OCI-LY1 (cell line): ENCODE measurements around the gene MED25.

ENCODE experiments used
- H2AFZ ChIP-seq: fragments of 200-600 bp; sonication (generic), shearing (Covaris generic); 2 replicates; pipeline ENCODE4 v1.6.0; 2014; ENCODE audit warnings: antibody characterized with exemption, mild to moderate bottlenecking, low read length
- H3F3A ChIP-seq: fragments of 200-600 bp; sonication (generic), shearing (Covaris generic); 2 replicates; pipeline ENCODE4 v1.6.0; 2014; ENCODE audit warnings: mild to moderate bottlenecking, antibody characterized with exemption, low read length, moderate library complexity; ENCODE audit not compliant: insufficient read depth
- H3K27ac ChIP-seq: fragments of 200-600 bp; sonication (generic); 2 replicates; pipeline ENCODE4 v1.5.1; 2014; ENCODE audit warnings: low read length, mixed run types, mild to moderate bottlenecking, low read depth; ENCODE audit not compliant: poor library complexity, severe bottlenecking
- H3K27me3 ChIP-seq: fragments of 200-600 bp; sonication (generic); 2 replicates; pipeline ENCODE4 v1.6.0; 2014; ENCODE audit warnings: antibody characterized with exemption, mild to moderate bottlenecking, low read length, moderate library complexity; ENCODE audit not compliant: insufficient read depth
- H3K36me3 ChIP-seq: fragments of 200-600 bp; sonication (generic); 2 replicates; pipeline ENCODE4 v1.6.1; 2014; ENCODE audit warnings: mild to moderate bottlenecking, antibody characterized with exemption, low read length, moderate library complexity, mixed read lengths; ENCODE audit not compliant: insufficient read depth
- H3K4me1 ChIP-seq: fragments of 200-600 bp; sonication (generic); 2 replicates; pipeline ENCODE4 v1.5.1; 2014; ENCODE audit warnings: mild to moderate bottlenecking, low read length, moderate library complexity; ENCODE audit not compliant: insufficient read depth, severe bottlenecking
- H3K4me2 ChIP-seq: fragments of 200-600 bp; sonication (generic), shearing (Covaris generic); 2 replicates; pipeline ENCODE4 v1.6.1; 2014; ENCODE audit warnings: low read length
- H3K4me3 ChIP-seq: fragments of 200-600 bp; sonication (generic); 2 replicates; pipeline ENCODE4 v1.5.1; 2014; ENCODE audit warnings: low read length, low read depth, mild to moderate bottlenecking, mixed read lengths; ENCODE audit not compliant: poor library complexity, severe bottlenecking
- H3K79me2 ChIP-seq: fragments of 200-600 bp; shearing (Covaris generic); 2 replicates; pipeline ENCODE4 v1.6.1; 2016; ENCODE audit warnings: mixed run types, low read length, mixed read lengths; ENCODE audit not compliant: insufficient read depth
- H3K9ac ChIP-seq: fragments of 200-600 bp; sonication (generic), shearing (Covaris generic); 2 replicates; pipeline ENCODE4 v1.6.1; 2014; ENCODE audit warnings: mild to moderate bottlenecking, low read length, mixed read lengths
- H3K9me2 ChIP-seq: fragments of 200-600 bp; sonication (generic), shearing (Covaris generic); 2 replicates; pipeline ENCODE4 v1.6.1; 2014; ENCODE audit warnings: low read depth, mild to moderate bottlenecking, low read length, mixed read lengths
- H3K9me3 ChIP-seq: fragments of 200-600 bp; shearing (Covaris generic); 2 replicates; pipeline ENCODE4 v1.6.1; 2014; ENCODE audit warnings: low read length, mixed read lengths
- H4K20me1 ChIP-seq: fragments of 200-600 bp; sonication (generic), shearing (Covaris generic); 2 replicates; pipeline ENCODE4 v1.6.0; 2016; ENCODE audit warnings: mild to moderate bottlenecking, low read length; ENCODE audit not compliant: insufficient read depth
- EZH2 ChIP-seq: fragments of 200-600 bp; sonication (generic), shearing (Covaris generic); IDR thresholded peaks from 2 replicates; pipeline ENCODE4 v1.8.0; 2017; ENCODE audit warnings: borderline replicate concordance, mixed run types, mild to moderate bottlenecking, antibody characterized with exemption, low read length, moderate library complexity, mixed read lengths
- TF ChIP-seq, protein P1 (sequence below): fragments of 200-600 bp; sonication (generic), shearing (Covaris generic); IDR thresholded peaks from 2 replicates; pipeline ENCODE4 v1.5.1; 2017; ENCODE audit warnings: mild to moderate bottlenecking, antibody characterized with exemption, low read length, moderate library complexity, mixed read lengths

The MED25 gene

DNA sequence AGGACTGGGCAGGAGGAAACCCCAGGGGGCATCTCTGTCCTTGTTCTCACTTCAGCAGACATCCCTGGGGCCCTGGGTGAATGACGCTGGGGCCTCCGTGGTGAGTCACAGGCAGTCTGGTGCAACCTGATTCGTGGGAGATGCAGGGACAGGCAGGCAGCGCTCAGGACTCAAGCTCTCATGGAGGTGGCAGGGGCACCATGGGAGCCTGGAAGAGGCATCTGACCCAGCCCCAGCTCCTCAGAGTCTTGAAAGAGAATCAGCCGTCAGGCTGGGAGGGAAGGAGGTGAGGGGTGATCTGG, 18.9 kb downstream of the MED25 start:
- Histone ChIP-seq H3K27ac (no peak overlapping the region), H3K79me2 (no peaks in the 10 kb centered on the region), H3F3A (peaks cover 7% of the 10 kb centered on the region; the same call in 1 of the 2 replicates), H3K9me3 (no peaks in the 10 kb centered on the region), H3K27me3 (no peaks in the 10 kb centered on the region), H3K4me2 (no peak overlapping the region), H2AFZ (no peak overlapping the region), H4K20me1 (no peaks in the 10 kb centered on the region), H3K9ac (no peak overlapping the region), H3K4me3 (no peak overlapping the region), H3K4me1 (peaks cover 2% of the 10 kb centered on the region), H3K36me3 (peaks cover 96% of the 10 kb centered on the region), H3K9me2 (no peaks in the 10 kb centered on the region)
- TF ChIP-seq EZH2 = no peak
- TF ChIP-seq, protein P1, sequence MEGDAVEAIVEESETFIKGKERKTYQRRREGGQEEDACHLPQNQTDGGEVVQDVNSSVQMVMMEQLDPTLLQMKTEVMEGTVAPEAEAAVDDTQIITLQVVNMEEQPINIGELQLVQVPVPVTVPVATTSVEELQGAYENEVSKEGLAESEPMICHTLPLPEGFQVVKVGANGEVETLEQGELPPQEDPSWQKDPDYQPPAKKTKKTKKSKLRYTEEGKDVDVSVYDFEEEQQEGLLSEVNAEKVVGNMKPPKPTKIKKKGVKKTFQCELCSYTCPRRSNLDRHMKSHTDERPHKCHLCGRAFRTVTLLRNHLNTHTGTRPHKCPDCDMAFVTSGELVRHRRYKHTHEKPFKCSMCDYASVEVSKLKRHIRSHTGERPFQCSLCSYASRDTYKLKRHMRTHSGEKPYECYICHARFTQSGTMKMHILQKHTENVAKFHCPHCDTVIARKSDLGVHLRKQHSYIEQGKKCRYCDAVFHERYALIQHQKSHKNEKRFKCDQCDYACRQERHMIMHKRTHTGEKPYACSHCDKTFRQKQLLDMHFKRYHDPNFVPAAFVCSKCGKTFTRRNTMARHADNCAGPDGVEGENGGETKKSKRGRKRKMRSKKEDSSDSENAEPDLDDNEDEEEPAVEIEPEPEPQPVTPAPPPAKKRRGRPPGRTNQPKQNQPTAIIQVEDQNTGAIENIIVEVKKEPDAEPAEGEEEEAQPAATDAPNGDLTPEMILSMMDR = no peak

GRCh38 chr19:49837425-49837824, 19.3 kb downstream of the MED25 start:
- Histone ChIP-seq H3F3A (peaks cover 7% of the 10 kb centered on the region; the same call in 1 of the 2 replicates), H3K9me2 (no peaks in the 10 kb centered on the region), H3K79me2 (no peaks in the 10 kb centered on the region), H3K9ac (no peak overlapping the region), H4K20me1 (no peaks in the 10 kb centered on the region), H3K27me3 (no peaks in the 10 kb centered on the region), H3K4me2 (no peak overlapping the region), H3K4me3 (no peak overlapping the region), H3K36me3 (peaks cover 93% of the 10 kb centered on the region), H3K9me3 (no peaks in the 10 kb centered on the region), H3K27ac (no peak overlapping the region), H2AFZ (no peak overlapping the region), H3K4me1 (peaks cover 7% of the 10 kb centered on the region)
- TF ChIP-seq, protein P1 = no peak
- no peak for TF ChIP-seq EZH2

- Histone ChIP-seq H3K9me3 (no peaks in the 10 kb centered on the region), H3K4me3 (no peak overlapping the region), H2AFZ (no peak overlapping the region), H4K20me1 (no peaks in the 10 kb centered on the region), H3K27me3 (no peaks in the 10 kb centered on the region), H3K4me2 (no peak overlapping the region), H3K36me3 (peaks cover 77% of the 10 kb centered on the region), H3K79me2 (no peaks in the 10 kb centered on the region), H3K4me1 (peaks cover 23% of the 10 kb centered on the region), H3K27ac (no peak overlapping the region), H3K9me2 (no peaks in the 10 kb centered on the region), H3K9ac (no peak overlapping the region), H3F3A (peaks cover 7% of the 10 kb centered on the region; the same call in 1 of the 2 replicates)
- TF ChIP-seq, protein P1 = no peak
- no peak for TF ChIP-seq EZH2
Observed at GRCh38 chr19:49838885-49839588, 20.9 kb downstream of the MED25 start.
